ENCODE results near the gene NGRN.
A peak's percentile ranks its signal among the peaks of the same experiment; 100 is the strongest.

The NGRN gene

GRCh38 chr15:90233387-90234095, 31.9 kb upstream of the NGRN start, which contains the start of gene CIB1:
TSS of gene CIB1 (minus strand) at chr15:90233941. CDS start at chr15:90233885, 56 bp downstream.
- FAIRE-seq (peak; percentile 92), DNase-seq (ENCODE audit: insufficient read length, low spot score) (peak; percentile 98)
- TF ChIP-seq POLR2A (IDR thresholded peaks at IDR 0.05; ENCODE audit: low read depth, low read length) (peak; percentile 32; the same call in 1 of the 2 replicates), SPI1 (IDR thresholded peaks at IDR 0.05; ENCODE audit: low read depth, low read length) (peak; percentile 91), TAF1 (IDR thresholded peaks at IDR 0.05; ENCODE audit: low read depth, low read length) (no peak; the same call in none of the 2 replicates), POLR2AphosphoS5 (IDR thresholded peaks at IDR 0.05; ENCODE audit: low read depth, low read length) (peak; percentile 70), PAX5 (IDR thresholded peaks at IDR 0.05; ENCODE audit: insufficient read depth, low read length, severe bottlenecking) (peak; percentile 56), POU2F2 (IDR thresholded peaks at IDR 0.05; ENCODE audit: low read depth, low read length) (no peak)

GRCh38 chr15:90234096-90234988, 31.1 kb upstream of the NGRN start, which contains the start of gene GDPGP1:
TSS of gene GDPGP1 (plus strand) at chr15:90234209. CDS start at chr15:90240909, 6,700 bp downstream.
- TF ChIP-seq POLR2AphosphoS5 (IDR thresholded peaks at IDR 0.05; ENCODE audit: low read depth, low read length), result peak; percentile 78
- TF ChIP-seq POU2F2 (IDR thresholded peaks at IDR 0.05; ENCODE audit: low read depth, low read length), result no peak; the same call in none of the 2 replicates
- peak; percentile 85 for TF ChIP-seq POLR2A (IDR thresholded peaks at IDR 0.05; ENCODE audit: low read depth, low read length)
- 0 out of 2 replicates have a peak, but pooled peaks have one; percentile 29 for TF ChIP-seq TAF1 (IDR thresholded peaks at IDR 0.05; ENCODE audit: low read depth, low read length)
- FAIRE-seq (peak; percentile 38), DNase-seq (ENCODE audit: insufficient read length, low spot score) (no peak)

GRCh38 chr15:90239371-90239770, 26.1 kb upstream of the NGRN start:
- DNase-seq (ENCODE audit: insufficient read length, low spot score) (no peak), FAIRE-seq (no peak)
- TF ChIP-seq PAX5 (IDR thresholded peaks at IDR 0.05; ENCODE audit: insufficient read depth, low read length, severe bottlenecking), result no peak
- TF ChIP-seq SPI1 (IDR thresholded peaks at IDR 0.05; ENCODE audit: low read depth, low read length), result no peak
- no peak for TF ChIP-seq POU2F2 (IDR thresholded peaks at IDR 0.05; ENCODE audit: low read depth, low read length)
- TF ChIP-seq POLR2A (IDR thresholded peaks at IDR 0.05; ENCODE audit: low read depth, low read length), result no peak
- TF ChIP-seq POLR2AphosphoS5 (IDR thresholded peaks at IDR 0.05; ENCODE audit: low read depth, low read length), result no peak
- no peak for TF ChIP-seq TAF1 (IDR thresholded peaks at IDR 0.05; ENCODE audit: low read depth, low read length)

GRCh38 chr15:90240856-90241255, 24.6 kb upstream of the NGRN start:
- no peak for DNase-seq (ENCODE audit: insufficient read length, low spot score)
- no peak for FAIRE-seq
- TF ChIP-seq TAF1 (IDR thresholded peaks at IDR 0.05; ENCODE audit: low read depth, low read length), result no peak
- TF ChIP-seq PAX5 (IDR thresholded peaks at IDR 0.05; ENCODE audit: insufficient read depth, low read length, severe bottlenecking), result no peak
- TF ChIP-seq POLR2AphosphoS5 (IDR thresholded peaks at IDR 0.05; ENCODE audit: low read depth, low read length), result no peak
- TF ChIP-seq SPI1 (IDR thresholded peaks at IDR 0.05; ENCODE audit: low read depth, low read length), result no peak
- TF ChIP-seq POLR2A (IDR thresholded peaks at IDR 0.05; ENCODE audit: low read depth, low read length), result no peak
- no peak for TF ChIP-seq POU2F2 (IDR thresholded peaks at IDR 0.05; ENCODE audit: low read depth, low read length)

GRCh38 chr15:90241343-90242192, 23.9 kb upstream of the NGRN start:
- DNase-seq (ENCODE audit: insufficient read length, low spot score) (no peak), FAIRE-seq (no peak)
- no peak for TF ChIP-seq POLR2A (IDR thresholded peaks at IDR 0.05; ENCODE audit: low read depth, low read length)
- no peak for TF ChIP-seq SPI1 (IDR thresholded peaks at IDR 0.05; ENCODE audit: low read depth, low read length)

GRCh38 chr15:90243943-90244639, 21.4 kb upstream of the NGRN start:
- FAIRE-seq (no peak), DNase-seq (ENCODE audit: insufficient read length, low spot score) (no peak)
- TF ChIP-seq SPI1 (IDR thresholded peaks at IDR 0.05; ENCODE audit: low read depth, low read length) (no peak), PAX5 (IDR thresholded peaks at IDR 0.05; ENCODE audit: insufficient read depth, low read length, severe bottlenecking) (no peak), POU2F2 (IDR thresholded peaks at IDR 0.05; ENCODE audit: low read depth, low read length) (no peak), POLR2AphosphoS5 (IDR thresholded peaks at IDR 0.05; ENCODE audit: low read depth, low read length) (no peak), TAF1 (IDR thresholded peaks at IDR 0.05; ENCODE audit: low read depth, low read length) (no peak), POLR2A (IDR thresholded peaks at IDR 0.05; ENCODE audit: low read depth, low read length) (no peak)

GRCh38 chr15:90248789-90249202, 16.7 kb upstream of the NGRN start:
- TF ChIP-seq POLR2A (IDR thresholded peaks at IDR 0.05; ENCODE audit: low read depth, low read length) (no peak), POLR2AphosphoS5 (IDR thresholded peaks at IDR 0.05; ENCODE audit: low read depth, low read length) (no peak), TAF1 (IDR thresholded peaks at IDR 0.05; ENCODE audit: low read depth, low read length) (no peak), SPI1 (IDR thresholded peaks at IDR 0.05; ENCODE audit: low read depth, low read length) (no peak), PAX5 (IDR thresholded peaks at IDR 0.05; ENCODE audit: insufficient read depth, low read length, severe bottlenecking) (no peak), POU2F2 (IDR thresholded peaks at IDR 0.05; ENCODE audit: low read depth, low read length) (no peak)
- DNase-seq (ENCODE audit: insufficient read length, low spot score) (no peak), FAIRE-seq (no peak)

GRCh38 chr15:90249203-90249863, 16.1 kb upstream of the NGRN start, which contains the start of gene TTLL13:
TSS of gene TTLL13 (plus strand) at chr15:90249556. CDS start at chr15:90250631, 1,075 bp downstream.
- FAIRE-seq, result peak; percentile 13

More at GRCh38 chr15:90249203-90249863, 16.1 kb upstream of the NGRN start, which contains the start of gene TTLL13:
- TF ChIP-seq SPI1 (IDR thresholded peaks at IDR 0.05; ENCODE audit: low read depth, low read length) (0 out of 2 replicates have a peak, but pooled peaks have one; percentile 19), POLR2A (IDR thresholded peaks at IDR 0.05; ENCODE audit: low read depth, low read length) (no peak), POLR2AphosphoS5 (IDR thresholded peaks at IDR 0.05; ENCODE audit: low read depth, low read length) (no peak), POU2F2 (IDR thresholded peaks at IDR 0.05; ENCODE audit: low read depth, low read length) (no peak), TAF1 (IDR thresholded peaks at IDR 0.05; ENCODE audit: low read depth, low read length) (no peak), PAX5 (IDR thresholded peaks at IDR 0.05; ENCODE audit: insufficient read depth, low read length, severe bottlenecking) (no peak)
- DNase-seq (ENCODE audit: insufficient read length, low spot score), result peak; percentile 60

All from GM12891 (cell line).